ENCODE measurements around the gene FASTKD3.

DNA sequence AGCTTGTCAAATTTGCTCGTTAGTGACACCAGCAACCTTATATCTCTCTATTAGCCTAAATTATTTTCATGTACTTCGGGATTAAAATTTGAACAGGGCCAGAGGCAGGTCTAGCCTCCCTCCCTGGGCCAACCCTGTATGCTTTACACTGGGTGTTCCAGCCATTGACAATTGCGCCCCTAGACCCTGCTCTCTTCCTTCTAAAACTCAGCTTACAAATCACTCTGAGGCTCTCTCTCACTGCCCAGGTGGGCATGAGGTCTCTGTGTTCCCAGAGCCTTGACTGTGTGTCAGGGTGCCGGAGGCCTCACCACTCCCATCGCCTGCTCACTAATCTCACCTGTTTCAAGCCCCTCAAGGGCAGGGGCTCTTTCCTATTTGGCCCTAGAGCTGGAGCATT is 11.5 kb downstream of the FASTKD3 start:
- TF ChIP-seq, protein P1, sequence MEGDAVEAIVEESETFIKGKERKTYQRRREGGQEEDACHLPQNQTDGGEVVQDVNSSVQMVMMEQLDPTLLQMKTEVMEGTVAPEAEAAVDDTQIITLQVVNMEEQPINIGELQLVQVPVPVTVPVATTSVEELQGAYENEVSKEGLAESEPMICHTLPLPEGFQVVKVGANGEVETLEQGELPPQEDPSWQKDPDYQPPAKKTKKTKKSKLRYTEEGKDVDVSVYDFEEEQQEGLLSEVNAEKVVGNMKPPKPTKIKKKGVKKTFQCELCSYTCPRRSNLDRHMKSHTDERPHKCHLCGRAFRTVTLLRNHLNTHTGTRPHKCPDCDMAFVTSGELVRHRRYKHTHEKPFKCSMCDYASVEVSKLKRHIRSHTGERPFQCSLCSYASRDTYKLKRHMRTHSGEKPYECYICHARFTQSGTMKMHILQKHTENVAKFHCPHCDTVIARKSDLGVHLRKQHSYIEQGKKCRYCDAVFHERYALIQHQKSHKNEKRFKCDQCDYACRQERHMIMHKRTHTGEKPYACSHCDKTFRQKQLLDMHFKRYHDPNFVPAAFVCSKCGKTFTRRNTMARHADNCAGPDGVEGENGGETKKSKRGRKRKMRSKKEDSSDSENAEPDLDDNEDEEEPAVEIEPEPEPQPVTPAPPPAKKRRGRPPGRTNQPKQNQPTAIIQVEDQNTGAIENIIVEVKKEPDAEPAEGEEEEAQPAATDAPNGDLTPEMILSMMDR (conservative IDR thresholded peaks at IDR 0.05; ENCODE audit: low read depth, low read length), result no peak
- TF ChIP-seq RCOR1 (IDR thresholded peaks at IDR 0.05; ENCODE audit: insufficient replicate concordance, low read length), result no peak
- TF ChIP-seq POLR2A (IDR thresholded peaks at IDR 0.05; ENCODE audit: low read depth, low read length), result no peak
- TF ChIP-seq, protein P2, sequence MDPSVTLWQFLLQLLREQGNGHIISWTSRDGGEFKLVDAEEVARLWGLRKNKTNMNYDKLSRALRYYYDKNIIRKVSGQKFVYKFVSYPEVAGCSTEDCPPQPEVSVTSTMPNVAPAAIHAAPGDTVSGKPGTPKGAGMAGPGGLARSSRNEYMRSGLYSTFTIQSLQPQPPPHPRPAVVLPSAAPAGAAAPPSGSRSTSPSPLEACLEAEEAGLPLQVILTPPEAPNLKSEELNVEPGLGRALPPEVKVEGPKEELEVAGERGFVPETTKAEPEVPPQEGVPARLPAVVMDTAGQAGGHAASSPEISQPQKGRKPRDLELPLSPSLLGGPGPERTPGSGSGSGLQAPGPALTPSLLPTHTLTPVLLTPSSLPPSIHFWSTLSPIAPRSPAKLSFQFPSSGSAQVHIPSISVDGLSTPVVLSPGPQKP (IDR thresholded peaks at IDR 0.05; ENCODE audit: borderline replicate concordance, low read depth, low read length), result no peak
- no peak for TF ChIP-seq RAD21 (IDR thresholded peaks at IDR 0.05; ENCODE audit: low read length)
- TF ChIP-seq MAZ (IDR thresholded peaks at IDR 0.05; ENCODE audit: borderline replicate concordance, low read depth, low read length), result no peak
- no peak for TF ChIP-seq FOS (IDR thresholded peaks at IDR 0.05; ENCODE audit: low read depth, low read length)
- TF ChIP-seq CHD1 (IDR thresholded peaks at IDR 0.05; ENCODE audit: low read depth, low read length), result no peak
- no peak for TF ChIP-seq RFX5 (IDR thresholded peaks at IDR 0.05; ENCODE audit: low read depth, low read length)
- TF ChIP-seq, protein P3, sequence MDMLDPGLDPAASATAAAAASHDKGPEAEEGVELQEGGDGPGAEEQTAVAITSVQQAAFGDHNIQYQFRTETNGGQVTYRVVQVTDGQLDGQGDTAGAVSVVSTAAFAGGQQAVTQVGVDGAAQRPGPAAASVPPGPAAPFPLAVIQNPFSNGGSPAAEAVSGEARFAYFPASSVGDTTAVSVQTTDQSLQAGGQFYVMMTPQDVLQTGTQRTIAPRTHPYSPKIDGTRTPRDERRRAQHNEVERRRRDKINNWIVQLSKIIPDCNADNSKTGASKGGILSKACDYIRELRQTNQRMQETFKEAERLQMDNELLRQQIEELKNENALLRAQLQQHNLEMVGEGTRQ (IDR thresholded peaks at IDR 0.05; ENCODE audit: low read depth, low read length), result no peak
- TF ChIP-seq SMC3 (IDR thresholded peaks at IDR 0.05; ENCODE audit: low read depth, low read length), result no peak
- no peak for TF ChIP-seq MAFK (IDR thresholded peaks at IDR 0.05; ENCODE audit: low read depth, low read length)
- no peak for TF ChIP-seq CEBPB (IDR thresholded peaks at IDR 0.05; ENCODE audit: low read depth, low read length)
- no peak for TF ChIP-seq BHLHE40 (IDR thresholded peaks at IDR 0.05; ENCODE audit: low read depth, low read length)

All from IMR-90 (cell line).